Endodermal cell (in vitro differentiated cells): ENCODE measurements around the gene GRM7. TPM values are rescaled to one million over a fixed set of nuclear protein-coding genes. Genes with fewer than 3 reads are reported as not detected.

Experiments used
- DNase-seq: peaks from one replicate; pipeline ENCODE4 v3.0.0-alpha.2; 2017
- H3K27ac ChIP-seq: 2 replicates; pipeline ENCODE4 v1.5.1; 2013; ENCODE audit warnings: mild to moderate bottlenecking, low read depth, low read length, moderate library complexity
- H3K27me3 ChIP-seq: 2 replicates; pipeline ENCODE4 v1.6.1; 2013; ENCODE audit warnings: mild to moderate bottlenecking, low read length, moderate library complexity; ENCODE audit not compliant: insufficient read depth, control insufficient read depth, poor library complexity, severe bottlenecking
- H3K36me3 ChIP-seq: 2 replicates; pipeline ENCODE4 v1.7.0; 2013; ENCODE audit warnings: mild to moderate bottlenecking, low read length, moderate library complexity; ENCODE audit not compliant: control insufficient read depth, insufficient read depth
- H3K4me1 ChIP-seq: one replicate; pipeline ENCODE4 v1.7.0; 2013; ENCODE audit warnings: low read length; ENCODE audit not compliant: control insufficient read depth, insufficient read depth
- H3K4me3 ChIP-seq: 2 replicates; pipeline ENCODE4 v1.5.1; 2013; ENCODE audit warnings: mild to moderate bottlenecking, low read length, moderate library complexity
- H3K9ac ChIP-seq: 2 replicates; pipeline ENCODE4 v1.6.1; 2013; ENCODE audit warnings: mild to moderate bottlenecking, low read length, moderate library complexity; ENCODE audit not compliant: poor library complexity, severe bottlenecking; ENCODE audit errors: extremely low read depth
- H3K9me3 ChIP-seq: 2 replicates; pipeline ENCODE4 v1.6.1; 2013; ENCODE audit warnings: mild to moderate bottlenecking, low read length, moderate library complexity; ENCODE audit not compliant: control insufficient read depth
- H3K27ac Mint-ChIP-seq: 2 replicates; pipeline ENCODE4 v1.8.0; 2020; ENCODE audit warnings: mixed read lengths
- H3K27me3 Mint-ChIP-seq: 2 replicates; pipeline ENCODE4 v1.8.0; 2021; ENCODE audit warnings: mild to moderate bottlenecking, mixed read lengths; ENCODE audit not compliant: insufficient read depth
- H3K36me3 Mint-ChIP-seq: 2 replicates; pipeline ENCODE4 v1.8.0; 2020; ENCODE audit warnings: low read depth, mixed read lengths
- H3K4me1 Mint-ChIP-seq: 2 replicates; pipeline ENCODE4 v1.8.0; 2020; ENCODE audit warnings: mixed read lengths
- H3K4me3 Mint-ChIP-seq: 2 replicates; pipeline ENCODE4 v1.8.0; 2020; ENCODE audit warnings: mild to moderate bottlenecking, moderate library complexity, mixed read lengths
- H3K9me3 Mint-ChIP-seq: 2 replicates; pipeline ENCODE4 v1.8.0; 2020; ENCODE audit warnings: mild to moderate bottlenecking, mixed read lengths
- CTCF ChIP-seq: fragments of 200-600 bp; sonication (generic); conservative IDR thresholded peaks from 2 replicates; pipeline ENCODE4 v1.5.0; 2021; ENCODE audit warnings: antibody characterized with exemption, mild to moderate bottlenecking
- WGBS, 2 experiments: methylation state at CpG; one replicate each; pipeline versions ENCODE4 v1.1.5 to v1.1.7; 2013; ENCODE audit warnings: missing lambda C conversion rate in 2 of 2, mixed read lengths in 1 of 2; ENCODE audit not compliant: insufficient coverage in 1 of 2, insufficient read length in 1 of 2; 5-methylcytosine and 5-hydroxymethylcytosine counted together
- total RNA-seq, 2 donors: library from RNA; stranded (reverse); fragmentation: NEBNext Ultra II Directional in 1 of 2; extraction: Animal tissue kit (Norgen Biotek cat#: 25700) in 1 of 2; gene quantifications; 2 replicates in 1 of 2; 3 replicates in 1 of 2; pipeline ENCODE4 v1.2.1, GENCODE V29; 2021

GRM7 gene
- total RNA-seq, 2 donors from 2014 or later: 0.11 to 0.73 TPM

- Mint-ChIP-seq H3K4me3 (no peak overlapping the region), H3K27ac (no peak overlapping the region), H3K36me3 (no peaks in the 10 kb centered on the region), H3K27me3 (no peaks in the 10 kb centered on the region), H3K4me1 (peaks cover 8% of the 10 kb centered on the region), H3K9me3 (peaks cover 5% of the 10 kb centered on the region)
- Histone ChIP-seq H3K36me3 (no peaks in the 10 kb centered on the region), H3K4me1 (no peaks in the 10 kb centered on the region), H3K9me3 (no peaks in the 10 kb centered on the region), H3K4me3 (no peak overlapping the region), H3K27ac (no peak overlapping the region), H3K9ac (no peak overlapping the region), H3K27me3 (no peaks in the 10 kb centered on the region)
- no peak for DNase-seq
- no peak for TF ChIP-seq CTCF
- WGBS, 2 experiments: 87 to 92% methylated on average over 3 to 4 of the region's 4 CpGs
These were observed 802.9 kb downstream of the GRM7 start for GRCh38 chr3:7663771-7664170.

- no peaks in the 10 kb centered on the region for H3K36me3 ChIP-seq
- H3K4me1 ChIP-seq: no peaks in the 10 kb centered on the region
- no peak overlapping the region for H3K27ac ChIP-seq
- peaks cover 8% of the 10 kb centered on the region for H3K4me1 Mint-ChIP-seq
- no peaks in the 10 kb centered on the region for H3K27me3 Mint-ChIP-seq
- no peak for DNase-seq
- no peaks in the 10 kb centered on the region for H3K27me3 ChIP-seq
- H3K9me3 Mint-ChIP-seq: no peaks in the 10 kb centered on the region
- no peak for TF ChIP-seq CTCF
- H3K4me3 Mint-ChIP-seq: no peak overlapping the region
- H3K36me3 Mint-ChIP-seq: no peaks in the 10 kb centered on the region
- H3K9ac ChIP-seq: no peak overlapping the region
- 73% methylated on average over 1 of the region's 1 CpG; no CpG with 5 or more reads in 1 of the 2 experiments for WGBS, 2 experiments
- no peak overlapping the region for H3K4me3 ChIP-seq
- no peak overlapping the region for H3K27ac Mint-ChIP-seq
- H3K9me3 ChIP-seq: no peaks in the 10 kb centered on the region
These were observed 806.9 kb downstream of the GRM7 start for GRCh38 chr3:7667774-7668173.

GRCh38 chr3:7669641-7670040, 808.7 kb downstream of the GRM7 start:
- WGBS, 2 experiments: 85 to 95% methylated on average over 3 of the region's 3 CpGs
- H3K4me3 ChIP-seq: no peak overlapping the region
- Mint-ChIP-seq H3K4me1 (peaks cover 8% of the 10 kb centered on the region), H3K27ac (no peak overlapping the region), H3K27me3 (no peaks in the 10 kb centered on the region), H3K4me3 (no peak overlapping the region), H3K36me3 (no peaks in the 10 kb centered on the region), H3K9me3 (no peaks in the 10 kb centered on the region)
- H3K27me3 ChIP-seq: no peaks in the 10 kb centered on the region
- no peaks in the 10 kb centered on the region for H3K36me3 ChIP-seq
- H3K9ac ChIP-seq: no peak overlapping the region
- no peaks in the 10 kb centered on the region for H3K4me1 ChIP-seq
- no peaks in the 10 kb centered on the region for H3K9me3 ChIP-seq
- no peak for DNase-seq
- H3K27ac ChIP-seq: no peak overlapping the region
- TF ChIP-seq CTCF: no peak
